Breast epithelium (tissue), 3 donors: ENCODE results near the gene UFD1.

Source experiments
- CTCF ChIP-seq, 3 donors: fragments of 450-650 bp; IDR thresholded peaks; one replicate each; pipeline ENCODE4 v1.5.1; 2016 to 2017; ENCODE audit warnings: antibody characterized with exemption in 3 of 3, mild to moderate bottlenecking in 3 of 3, moderate library complexity in 3 of 3
- POLR2A ChIP-seq: fragments of 450-650 bp; IDR thresholded peaks from one replicate; pipeline ENCODE4 v1.6.1; 2016; ENCODE audit warnings: antibody characterized with exemption, mild to moderate bottlenecking, moderate library complexity
- POLR2AphosphoS5 ChIP-seq, 3 donors: sonication (generic); formaldehyde crosslinking; IDR thresholded peaks; one replicate each; pipeline ENCODE4 v1.6.1; 2017; ENCODE audit warnings: antibody characterized with exemption in 3 of 3

DNA sequence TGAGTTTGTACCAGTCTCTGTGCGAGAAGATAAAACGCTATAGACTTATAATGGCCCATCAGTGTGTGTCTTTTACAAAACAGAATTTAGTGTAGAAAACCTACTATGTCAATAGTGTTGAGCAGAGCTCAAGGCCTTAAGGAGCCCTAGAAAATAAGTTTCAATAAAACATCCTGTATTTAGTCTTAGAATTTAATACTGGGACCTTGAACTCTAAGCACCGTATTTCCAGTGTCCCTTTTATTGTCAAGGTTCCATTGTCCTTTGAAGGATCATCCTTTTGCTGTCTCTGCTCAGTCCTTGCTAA lies 17.3 kb upstream of the UFD1 start:
- TF ChIP-seq POLR2AphosphoS5 (IDR thresholded peaks at IDR 0.05) (no peak), POLR2A (no peak), CTCF (IDR thresholded peaks at IDR 0.05) (no peak)
